ENCODE measurements around the gene POP7.

- TF ChIP-seq SMC3 (conservative IDR thresholded peaks at IDR 0.05; ENCODE audit: poor library complexity) (no peak), RAD21 (conservative IDR thresholded peaks at IDR 0.05) (no peak), EP300 (conservative IDR thresholded peaks at IDR 0.05; ENCODE audit: poor library complexity, severe bottlenecking) (no peak), POLR2AphosphoS5 (IDR thresholded peaks at IDR 0.05) (no peak), EZH2 (IDR thresholded peaks at IDR 0.05; ENCODE audit: borderline replicate concordance, insufficient read depth, low read length, poor library complexity, severe bottlenecking) (no peak), REST (IDR thresholded peaks at IDR 0.05; ENCODE audit: borderline replicate concordance) (no peak)
- TF ChIP-seq, protein P1, sequence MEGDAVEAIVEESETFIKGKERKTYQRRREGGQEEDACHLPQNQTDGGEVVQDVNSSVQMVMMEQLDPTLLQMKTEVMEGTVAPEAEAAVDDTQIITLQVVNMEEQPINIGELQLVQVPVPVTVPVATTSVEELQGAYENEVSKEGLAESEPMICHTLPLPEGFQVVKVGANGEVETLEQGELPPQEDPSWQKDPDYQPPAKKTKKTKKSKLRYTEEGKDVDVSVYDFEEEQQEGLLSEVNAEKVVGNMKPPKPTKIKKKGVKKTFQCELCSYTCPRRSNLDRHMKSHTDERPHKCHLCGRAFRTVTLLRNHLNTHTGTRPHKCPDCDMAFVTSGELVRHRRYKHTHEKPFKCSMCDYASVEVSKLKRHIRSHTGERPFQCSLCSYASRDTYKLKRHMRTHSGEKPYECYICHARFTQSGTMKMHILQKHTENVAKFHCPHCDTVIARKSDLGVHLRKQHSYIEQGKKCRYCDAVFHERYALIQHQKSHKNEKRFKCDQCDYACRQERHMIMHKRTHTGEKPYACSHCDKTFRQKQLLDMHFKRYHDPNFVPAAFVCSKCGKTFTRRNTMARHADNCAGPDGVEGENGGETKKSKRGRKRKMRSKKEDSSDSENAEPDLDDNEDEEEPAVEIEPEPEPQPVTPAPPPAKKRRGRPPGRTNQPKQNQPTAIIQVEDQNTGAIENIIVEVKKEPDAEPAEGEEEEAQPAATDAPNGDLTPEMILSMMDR (IDR thresholded peaks at IDR 0.05; ENCODE audit: poor library complexity, severe bottlenecking): no peak
Measured at GRCh38 chr7:100728196-100728595, 22.3 kb downstream of the POP7 start.
